ELR (cell line): ENCODE results near the gene GDF11.

Experiments
- DNase-seq: peaks from one replicate; pipeline ENCODE4 v3.0.0-alpha.2; 2015; ENCODE audit warnings: low read depth

GDF11 gene

GRCh38 chr12:55795950-55796349, 53.0 kb downstream of the GDF11 start:
- no peak for DNase-seq

- peak; percentile 63 for DNase-seq
These were observed 54.1 kb downstream of the GDF11 start for GRCh38 chr12:55797068-55797467.

GRCh38 chr12:55797550-55797949, 54.6 kb downstream of the GDF11 start:
- DNase-seq: no peak
